IPS-20b (cell line): ENCODE measurements around the gene RAB9A.
A peak's percentile ranks its signal among the peaks of the same experiment; 100 is the strongest.
"Not testable (repeated sequence)": the region's sequence is repeated elsewhere in the genome, so short reads cannot be mapped to it uniquely, and the experiment has no call there.

Experiments used
- H3K27ac ChIP-seq: one replicate; pipeline ENCODE4 v1.5.1; 2013; ENCODE audit warnings: low read length
- H3K27me3 ChIP-seq: 2 replicates; pipeline ENCODE4 v1.6.1; 2013; ENCODE audit warnings: mild to moderate bottlenecking, low read length, inconsistent platforms; ENCODE audit not compliant: insufficient read depth
- H3K36me3 ChIP-seq: 2 replicates; pipeline ENCODE4 v1.6.1; 2013; ENCODE audit warnings: low read depth, mild to moderate bottlenecking, inconsistent platforms, low read length, moderate library complexity; ENCODE audit not compliant: insufficient read depth
- H3K4me1 ChIP-seq: 2 replicates; pipeline ENCODE4 v1.6.1; 2013; ENCODE audit warnings: mild to moderate bottlenecking, control low read depth, inconsistent platforms, low read length, moderate library complexity; ENCODE audit not compliant: insufficient read depth
- H3K4me3 ChIP-seq: 2 replicates; pipeline ENCODE4 v1.5.1; 2013; ENCODE audit warnings: mild to moderate bottlenecking, low read length, inconsistent platforms
- H3K9ac ChIP-seq: 2 replicates; pipeline ENCODE4 v1.6.1; 2013; ENCODE audit warnings: low read depth, mild to moderate bottlenecking, inconsistent platforms, low read length, moderate library complexity
- H3K9me3 ChIP-seq: 2 replicates; pipeline ENCODE4 v1.6.1; 2013; ENCODE audit warnings: mild to moderate bottlenecking, low read depth, low read length, inconsistent platforms; ENCODE audit not compliant: insufficient read depth

The RAB9A gene

DNA sequence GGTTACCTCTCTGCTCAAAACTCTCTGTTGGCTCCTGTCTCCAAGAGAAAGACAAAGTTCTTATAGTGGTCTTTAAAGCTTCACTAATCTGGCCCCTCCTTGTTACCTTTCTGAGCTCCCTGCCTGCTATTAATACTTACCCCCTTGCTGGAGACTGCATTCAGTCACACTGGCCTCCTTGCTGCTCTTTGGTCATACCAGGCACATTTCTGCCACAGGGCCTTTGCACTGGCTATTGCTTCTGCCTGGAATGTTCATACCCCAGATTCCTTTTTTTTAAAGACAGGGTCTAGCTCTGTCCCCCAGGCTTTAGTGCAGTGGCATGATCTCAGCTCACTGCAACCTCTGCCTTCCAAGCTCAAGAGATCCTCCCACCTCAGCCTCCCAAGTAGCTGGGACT is 15.9 kb upstream of the RAB9A start:
- H3K9me3 ChIP-seq = no peaks in the 10 kb centered on the region
- H3K27ac ChIP-seq = no peak overlapping the region
- no peaks in the 10 kb centered on the region for H3K4me1 ChIP-seq
- H3K27me3 ChIP-seq = no peaks in the 10 kb centered on the region
- H3K4me3 ChIP-seq = no peak overlapping the region
- H3K9ac ChIP-seq = no peak overlapping the region
- no peaks in the 10 kb centered on the region for H3K36me3 ChIP-seq

GRCh38 chrX:13676885-13677284 is 12.0 kb upstream of the RAB9A start:
- H3K4me3 ChIP-seq = no peak overlapping the region
- no peak overlapping the region for H3K27ac ChIP-seq
- H3K9me3 ChIP-seq = no peaks in the 10 kb centered on the region
- no peak overlapping the region for H3K9ac ChIP-seq
- no peaks in the 10 kb centered on the region for H3K27me3 ChIP-seq
- no peaks in the 10 kb centered on the region for H3K4me1 ChIP-seq
- H3K36me3 ChIP-seq = no peaks in the 10 kb centered on the region

DNA sequence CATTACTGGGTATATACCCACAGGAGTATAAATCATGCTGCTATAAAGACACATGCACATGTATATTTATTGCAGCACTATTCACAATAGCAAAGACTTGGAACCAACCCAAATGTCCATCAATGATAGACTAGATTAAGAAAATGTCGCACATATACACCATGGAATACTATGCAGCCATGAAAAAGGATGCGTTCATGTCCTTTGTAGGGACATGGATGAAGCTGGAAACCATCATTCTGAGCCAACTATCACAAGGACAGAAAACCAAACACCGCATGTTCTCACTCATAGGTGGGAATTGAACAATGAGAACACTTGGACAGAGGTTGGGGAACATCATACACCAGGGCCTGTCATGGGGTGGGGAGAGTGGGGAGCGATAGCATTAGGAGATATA is 9.2 kb upstream of the RAB9A start:
- H3K4me3 ChIP-seq, H3K36me3 ChIP-seq, H3K27ac ChIP-seq, H3K9me3 ChIP-seq, H3K9ac ChIP-seq, H3K27me3 ChIP-seq, H3K4me1 ChIP-seq: not testable (repeated sequence)

- Histone ChIP-seq H3K9me3 (no peaks in the 10 kb centered on the region), H3K4me3 (no peak overlapping the region), H3K27me3 (no peaks in the 10 kb centered on the region)
Measured at GRCh38 chrX:13681595-13681994, 7.3 kb upstream of the RAB9A start.

GRCh38 chrX:13684361-13684760 is 4.6 kb upstream of the RAB9A start:
- no peak overlapping the region for H3K27ac ChIP-seq
- H3K4me1 ChIP-seq = no peaks in the 10 kb centered on the region; the same call in 1 of the 2 replicates
- H3K36me3 ChIP-seq = no peaks in the 10 kb centered on the region
- no peak overlapping the region for H3K4me3 ChIP-seq
- H3K9me3 ChIP-seq = no peaks in the 10 kb centered on the region
- H3K27me3 ChIP-seq = peaks cover 9% of the 10 kb centered on the region
- no peak overlapping the region for H3K9ac ChIP-seq

More at GRCh38 chrX:13681595-13681994, 7.3 kb upstream of the RAB9A start:
- no peaks in the 10 kb centered on the region for H3K4me1 ChIP-seq
- no peak overlapping the region for H3K9ac ChIP-seq
- no peaks in the 10 kb centered on the region for H3K36me3 ChIP-seq
- H3K27ac ChIP-seq = no peak overlapping the region

GRCh38 chrX:13685126-13685763 is 3.7 kb upstream of the RAB9A start:
- H3K4me1 ChIP-seq = peaks cover under 1% of the 10 kb centered on the region; the same call in 1 of the 2 replicates

DNA sequence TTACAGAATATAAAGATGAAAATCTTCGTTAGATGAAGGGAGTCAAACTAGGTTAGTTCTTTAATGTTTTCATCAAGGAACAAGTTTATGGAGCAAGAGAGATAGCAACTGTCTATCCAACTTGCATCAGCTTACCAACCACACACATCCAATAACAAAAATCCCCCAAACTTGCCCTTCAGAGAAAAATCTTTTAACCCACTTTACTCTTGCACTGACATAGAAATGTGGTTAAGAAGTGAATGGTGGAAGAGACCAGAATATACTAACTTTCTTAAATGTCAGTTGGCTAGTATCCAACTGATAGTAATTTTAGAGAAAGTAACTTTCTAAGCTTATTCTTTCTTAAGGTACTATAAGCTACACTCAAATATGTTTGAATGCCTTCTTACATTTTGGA is 1.7 kb upstream of the RAB9A start:
- H3K4me1 ChIP-seq = peaks cover 5% of the 10 kb centered on the region; the same call in 1 of the 2 replicates
- H3K4me3 ChIP-seq = no peak overlapping the region
- H3K9ac ChIP-seq = no peak overlapping the region
- no peak overlapping the region for H3K27ac ChIP-seq
- no peaks in the 10 kb centered on the region for H3K9me3 ChIP-seq
- no peaks in the 10 kb centered on the region for H3K36me3 ChIP-seq
- peaks cover 9% of the 10 kb centered on the region for H3K27me3 ChIP-seq

More at GRCh38 chrX:13685126-13685763, 3.7 kb upstream of the RAB9A start:
- Histone ChIP-seq H3K27ac (no peak overlapping the region), H3K36me3 (no peaks in the 10 kb centered on the region), H3K4me3 (no peak overlapping the region), H3K9ac (no peak overlapping the region), H3K27me3 (peaks cover 9% of the 10 kb centered on the region), H3K9me3 (no peaks in the 10 kb centered on the region)

DNA sequence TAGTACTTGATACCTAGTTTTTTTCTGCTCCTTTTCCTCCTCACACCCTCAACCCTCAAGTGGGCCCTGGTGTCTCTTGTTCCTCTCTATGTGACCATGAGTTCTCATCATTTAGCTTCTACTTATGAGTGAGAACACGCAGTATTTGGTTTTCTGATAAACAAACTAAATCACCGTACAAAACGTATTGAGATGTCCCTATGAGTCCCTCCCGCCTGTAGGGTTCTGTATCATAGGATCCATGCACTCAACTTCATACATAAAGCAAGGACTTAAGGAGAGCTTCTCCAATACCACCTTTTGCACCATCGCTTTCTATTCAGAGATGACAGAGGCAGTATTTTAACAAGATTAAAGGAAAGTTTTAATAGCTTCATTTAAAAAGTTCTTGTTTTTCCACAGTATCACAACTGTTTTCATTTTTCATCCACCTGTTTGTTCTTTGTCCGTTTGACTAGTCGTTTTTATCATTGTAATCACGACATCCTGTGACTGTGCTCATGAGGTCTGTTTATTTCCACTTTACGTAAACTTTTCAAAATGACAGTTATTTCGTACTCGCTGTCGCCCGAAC is 457 bp upstream of the RAB9A start:
- peaks cover 9% of the 10 kb centered on the region for H3K27me3 ChIP-seq
- peaks cover 14% of the 10 kb centered on the region for H3K4me1 ChIP-seq

GRCh38 chrX:13689741-13690211 is 848 bp downstream of the RAB9A start:
- Histone ChIP-seq H3K4me3 (peak overlapping the region; percentile 94), H3K27me3 (peaks cover 9% of the 10 kb centered on the region), H3K9me3 (no peaks in the 10 kb centered on the region), H3K4me1 (peaks cover 23% of the 10 kb centered on the region), H3K9ac (peak overlapping the region; percentile 91), H3K27ac (no peak overlapping the region), H3K36me3 (no peaks in the 10 kb centered on the region)

More for the DNA sequence above, 457 bp upstream of the RAB9A start:
- no peaks in the 10 kb centered on the region for H3K9me3 ChIP-seq
- H3K36me3 ChIP-seq = no peaks in the 10 kb centered on the region
- no peak overlapping the region for H3K27ac ChIP-seq
- peak overlapping the region; percentile 94 for H3K4me3 ChIP-seq
- no peak overlapping the region; the same call in 1 of the 2 replicates for H3K9ac ChIP-seq

GRCh38 chrX:13690836-13691235 is 1.9 kb downstream of the RAB9A start:
- Histone ChIP-seq H3K9me3 (no peaks in the 10 kb centered on the region), H3K27ac (no peak overlapping the region), H3K36me3 (no peaks in the 10 kb centered on the region), H3K4me1 (peaks cover 23% of the 10 kb centered on the region), H3K9ac (peak overlapping the region; percentile 91; the same call in 1 of the 2 replicates), H3K27me3 (peaks cover 9% of the 10 kb centered on the region), H3K4me3 (peak overlapping the region; percentile 94; the same call in 1 of the 2 replicates)

DNA sequence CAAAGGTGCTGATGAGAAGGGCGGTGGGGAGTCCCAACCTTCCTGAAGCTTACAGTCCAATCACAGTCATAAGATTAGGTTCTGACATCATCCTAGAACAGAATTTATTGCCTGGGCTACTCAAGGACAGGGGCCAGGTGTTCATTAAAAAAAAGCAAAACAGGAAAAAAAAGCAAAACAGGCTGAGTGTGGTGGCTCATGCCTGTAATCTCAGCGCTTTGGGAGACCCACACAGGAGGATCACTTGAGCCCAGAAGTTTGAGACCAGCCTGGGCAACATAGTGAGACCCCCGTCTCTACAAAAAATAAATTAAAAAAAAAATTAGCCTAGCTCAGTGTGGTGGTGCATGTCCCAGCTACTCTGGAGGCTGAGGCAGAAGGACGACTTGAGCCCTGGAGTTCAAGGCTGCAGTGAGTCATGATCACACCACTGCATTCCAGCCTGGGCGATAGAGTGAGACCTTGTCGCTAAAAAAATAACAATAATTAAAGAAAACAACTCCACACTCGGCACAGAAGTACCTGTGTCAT is 3.0 kb downstream of the RAB9A start:
- H3K9me3 ChIP-seq = no peaks in the 10 kb centered on the region
- no peak overlapping the region for H3K27ac ChIP-seq
- H3K27me3 ChIP-seq = peaks cover 9% of the 10 kb centered on the region
- H3K36me3 ChIP-seq = no peaks in the 10 kb centered on the region
- no peak overlapping the region for H3K4me3 ChIP-seq
- no peak overlapping the region for H3K9ac ChIP-seq
- peaks cover 23% of the 10 kb centered on the region for H3K4me1 ChIP-seq

DNA sequence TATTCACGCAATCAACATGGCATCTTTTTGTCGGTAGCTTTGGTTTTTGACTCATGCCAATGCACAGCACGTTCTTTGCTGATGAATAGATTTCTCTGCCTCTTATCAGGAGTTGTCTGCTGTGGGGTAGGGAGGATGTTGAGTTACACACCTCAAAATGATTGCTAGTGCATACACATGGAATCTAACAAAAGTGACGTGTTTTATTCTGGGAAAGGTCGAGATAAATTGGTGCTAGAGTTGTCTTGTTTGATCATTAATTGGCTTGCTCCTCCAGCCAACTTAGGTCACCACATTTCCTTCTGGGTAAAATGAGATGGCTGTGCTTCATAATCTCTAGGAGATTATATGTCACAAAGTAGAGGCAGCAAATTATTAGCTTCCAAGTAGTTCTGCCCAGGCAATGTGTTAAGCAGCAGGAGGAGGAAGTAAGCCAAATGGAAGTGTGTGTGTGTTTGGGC is 3.9 kb downstream of the RAB9A start:
- Histone ChIP-seq H3K9ac (peak overlapping the region; percentile 51; the same call in 1 of the 2 replicates), H3K9me3 (no peaks in the 10 kb centered on the region), H3K27ac (no peak overlapping the region), H3K27me3 (peaks cover 9% of the 10 kb centered on the region), H3K36me3 (no peaks in the 10 kb centered on the region), H3K4me1 (peaks cover 23% of the 10 kb centered on the region), H3K4me3 (peak overlapping the region; percentile 14; the same call in 1 of the 2 replicates)
